Esophagus (tissue), 2 donors: ENCODE measurements around the gene PAX8. TPM values are rescaled to one million over a fixed set of nuclear protein-coding genes. Genes with fewer than 3 reads are reported as not detected.

Experiments used
- H3K27ac ChIP-seq, 2 donors: one replicate each; pipeline ENCODE4 v1.5.1; 2013; ENCODE audit warnings: low read depth in 2 of 2, mild to moderate bottlenecking in 2 of 2, inconsistent platforms in 1 of 2, low read length in 1 of 2, moderate library complexity in 1 of 2
- H3K27me3 ChIP-seq, 2 donors: one replicate each; pipeline ENCODE4 v1.6.1; 2013; ENCODE audit warnings: low read length in 2 of 2, control low read depth in 1 of 2, mild to moderate bottlenecking in 1 of 2; ENCODE audit not compliant: insufficient read depth in 2 of 2, control insufficient read depth in 1 of 2
- H3K36me3 ChIP-seq, 2 donors: one replicate each; pipeline ENCODE4 v1.6.1; 2013; ENCODE audit warnings: low read length in 1 of 2; ENCODE audit not compliant: control insufficient read depth in 2 of 2, insufficient read depth in 2 of 2
- H3K4me1 ChIP-seq, 2 donors: one replicate each; pipeline ENCODE4 v1.6.1; 2013; ENCODE audit warnings: low read length in 1 of 2; ENCODE audit not compliant: control insufficient read depth in 2 of 2, insufficient read depth in 2 of 2
- H3K4me3 ChIP-seq, 2 donors: one replicate each; pipeline ENCODE4 v1.5.1; 2013; ENCODE audit warnings: low read length in 2 of 2, mild to moderate bottlenecking in 2 of 2, low read depth in 1 of 2, moderate library complexity in 1 of 2
- H3K9me3 ChIP-seq, 2 donors: one replicate each; pipeline ENCODE4 v1.6.1; 2013; ENCODE audit warnings: mild to moderate bottlenecking in 2 of 2, low read depth in 1 of 2, low read length in 1 of 2, moderate library complexity in 1 of 2; ENCODE audit not compliant: control insufficient read depth in 2 of 2, insufficient read depth in 1 of 2
- WGBS, 2 donors: extraction: QIAGEN DNeasy Blood & Tissue Kit; methylation state at CpG; one replicate each; pipeline ENCODE4 v1.1.7; 2013; 5-methylcytosine and 5-hydroxymethylcytosine counted together
- polyA plus RNA-seq, 2 donors: library from polyadenylated mRNA; stranded (reverse); fragments of 200-250 nt; gene quantifications; one replicate each; pipeline ENCODE4 v1.2.3, GENCODE V29; 2013
- donor health status: healthy with polysubstance abuse.
- donor health status: Bipolar disorder and iron deficiency.

PAX8 gene
- polyA plus RNA-seq, 2 donors, result 0.28 to 4.0 TPM

- Histone ChIP-seq H3K36me3 (no peaks in the 10 kb centered on the region), H3K27me3 (no peaks in the 10 kb centered on the region), H3K4me1 (peaks cover 0 to 2% of the 10 kb centered on the region in 2 donors), H3K4me3 (no peak overlapping the region), H3K27ac (no peak overlapping the region), H3K9me3 (no peaks in the 10 kb centered on the region)
- WGBS, 2 donors, result 83 to 87% methylated on average over 9 of the region's 9 CpGs
These were observed 44.8 kb downstream of the PAX8 start for GRCh38 chr2:113233593-113234550.

GRCh38 chr2:113232740-113233139 lies 46.0 kb downstream of the PAX8 start:
- no peak overlapping the region for H3K27ac ChIP-seq
- H3K4me1 ChIP-seq, result peaks cover 0 to 2% of the 10 kb centered on the region in 2 donors
- no peaks in the 10 kb centered on the region for H3K36me3 ChIP-seq
- no peaks in the 10 kb centered on the region for H3K9me3 ChIP-seq
- WGBS, 2 donors, result 85 to 91% methylated on average over 6 of the region's 6 CpGs
- H3K27me3 ChIP-seq, result no peaks in the 10 kb centered on the region
- H3K4me3 ChIP-seq, result no peak overlapping the region

- Histone ChIP-seq H3K9me3 (no peaks in the 10 kb centered on the region), H3K4me3 (no peak overlapping the region), H3K4me1 (peaks cover 0 to 2% of the 10 kb centered on the region in 2 donors), H3K27me3 (no peaks in the 10 kb centered on the region), H3K36me3 (no peaks in the 10 kb centered on the region), H3K27ac (no peak overlapping the region)
- WGBS, 2 donors, result 85 to 95% methylated on average over 3 of the region's 3 CpGs
These were observed 46.6 kb downstream of the PAX8 start for GRCh38 chr2:113232123-113232522.

GRCh38 chr2:113231064-113231463 lies 47.7 kb downstream of the PAX8 start:
- Histone ChIP-seq H3K9me3 (no peaks in the 10 kb centered on the region), H3K27ac (no peak overlapping the region), H3K36me3 (no peaks in the 10 kb centered on the region), H3K4me3 (no peak overlapping the region), H3K4me1 (peaks cover 0 to 2% of the 10 kb centered on the region in 2 donors), H3K27me3 (no peaks in the 10 kb centered on the region)
- WGBS, 2 donors, result 63 to 73% methylated on average over 3 of the region's 3 CpGs

- no peaks in the 10 kb centered on the region for H3K36me3 ChIP-seq
- WGBS, 2 donors, result 72 to 76% methylated on average over 6 of the region's 6 CpGs
- H3K4me1 ChIP-seq, result peaks cover 0 to 2% of the 10 kb centered on the region in 2 donors
- no peak overlapping the region for H3K27ac ChIP-seq
- H3K9me3 ChIP-seq, result no peaks in the 10 kb centered on the region
- H3K27me3 ChIP-seq, result no peaks in the 10 kb centered on the region
- no peak overlapping the region for H3K4me3 ChIP-seq
These were observed 48.2 kb downstream of the PAX8 start for GRCh38 chr2:113230531-113230930.

- Histone ChIP-seq H3K4me1 (peaks cover 0 to 2% of the 10 kb centered on the region in 2 donors), H3K27me3 (no peaks in the 10 kb centered on the region), H3K9me3 (no peaks in the 10 kb centered on the region), H3K27ac (no peak overlapping the region), H3K4me3 (no peak overlapping the region), H3K36me3 (no peaks in the 10 kb centered on the region)
- WGBS, 2 donors, result 69 to 89% methylated on average over 3 of the region's 3 CpGs
These were observed 48.9 kb downstream of the PAX8 start for GRCh38 chr2:113229795-113230194.

- peaks cover 0 to 2% of the 10 kb centered on the region in 2 donors for H3K4me1 ChIP-seq
These were observed 49.6 kb downstream of the PAX8 start for GRCh38 chr2:113228991-113229716.

GRCh38 chr2:113228351-113228750 lies 50.4 kb downstream of the PAX8 start:
- H3K9me3 ChIP-seq, result no peaks in the 10 kb centered on the region
- 94 to 95% methylated on average over 1 of the region's 1 CpG for WGBS, 2 donors
- no peak overlapping the region for H3K4me3 ChIP-seq
- peaks cover 0 to 2% of the 10 kb centered on the region in 2 donors for H3K4me1 ChIP-seq
- no peak overlapping the region for H3K27ac ChIP-seq
- H3K27me3 ChIP-seq, result no peaks in the 10 kb centered on the region
- no peaks in the 10 kb centered on the region for H3K36me3 ChIP-seq

More at GRCh38 chr2:113228991-113229716, 49.6 kb downstream of the PAX8 start:
- 60 to 61% methylated on average over 3 of the region's 3 CpGs for WGBS, 2 donors
- Histone ChIP-seq H3K27me3 (no peaks in the 10 kb centered on the region), H3K9me3 (no peaks in the 10 kb centered on the region), H3K27ac (no peak overlapping the region), H3K36me3 (no peaks in the 10 kb centered on the region), H3K4me3 (no peak overlapping the region)

GRCh38 chr2:113227698-113228097 lies 51.0 kb downstream of the PAX8 start:
- Histone ChIP-seq H3K4me1 (peaks cover 0 to 2% of the 10 kb centered on the region in 2 donors), H3K36me3 (no peaks in the 10 kb centered on the region), H3K27me3 (no peaks in the 10 kb centered on the region), H3K9me3 (no peaks in the 10 kb centered on the region), H3K27ac (no peak overlapping the region), H3K4me3 (no peak overlapping the region)
- WGBS, 2 donors, result 82 to 88% methylated on average over 3 of the region's 3 CpGs
